SU-DHL-6 (cell line): ENCODE data around the gene OAT.

Source experiments
- H2AFZ ChIP-seq: fragments of 200-600 bp; sonication (generic); 2 replicates; pipeline ENCODE4 v1.6.1; 2014; ENCODE audit warnings: low read depth, mild to moderate bottlenecking, moderate library complexity, mixed read lengths, antibody characterized with exemption, low read length; ENCODE audit not compliant: severe bottlenecking
- H3F3A ChIP-seq: fragments of 200-600 bp; shearing (Covaris generic); 2 replicates; pipeline ENCODE4 v1.6.0; 2016; ENCODE audit warnings: antibody characterized with exemption, mild to moderate bottlenecking; ENCODE audit not compliant: insufficient read depth
- H3K27ac ChIP-seq: fragments of 200-600 bp; sonication (generic); 2 replicates; pipeline ENCODE4 v1.5.1; 2016; ENCODE audit warnings: low read depth, mild to moderate bottlenecking, low read length, moderate library complexity, mixed read lengths
- H3K27me3 ChIP-seq: fragments of 200-600 bp; sonication (generic), shearing (Covaris generic); 2 replicates; pipeline ENCODE4 v1.6.0; 2014; ENCODE audit warnings: mild to moderate bottlenecking, low read length
- H3K36me3 ChIP-seq: fragments of 200-600 bp; sonication (generic); 2 replicates; pipeline ENCODE4 v1.6.1; 2014; ENCODE audit warnings: mild to moderate bottlenecking, low read length, mixed read lengths
- H3K4me2 ChIP-seq: fragments of 300-600, 200-600 bp; shearing (Covaris generic), sonication (generic); 2 replicates; pipeline ENCODE4 v1.6.0; 2014; ENCODE audit warnings: low read length, low read depth, mild to moderate bottlenecking; ENCODE audit not compliant: poor library complexity, severe bottlenecking
- H3K4me3 ChIP-seq: fragments of 200-600 bp; sonication (generic); 2 replicates; pipeline ENCODE4 v1.5.1; 2014; ENCODE audit warnings: antibody characterized with exemption, low read length, mild to moderate bottlenecking, mixed read lengths; ENCODE audit not compliant: insufficient read depth, poor library complexity, severe bottlenecking
- H3K79me2 ChIP-seq: fragments of 200-600 bp; sonication (generic); 2 replicates; pipeline ENCODE4 v1.6.1; 2014; ENCODE audit warnings: mild to moderate bottlenecking, low read length, moderate library complexity; ENCODE audit not compliant: insufficient read depth
- H3K9ac ChIP-seq: fragments of 200-600 bp; sonication (generic); 2 replicates; pipeline ENCODE4 v1.7.0; 2014; ENCODE audit warnings: mild to moderate bottlenecking, low read length
- H3K9me2 ChIP-seq: fragments of 200-600 bp; sonication (generic); replicated peaks from 2 replicates; pipeline ENCODE4 v1.6.1; 2014; ENCODE audit warnings: low read length; ENCODE audit not compliant: insufficient read depth
- H3K9me3 ChIP-seq: fragments of 200-600 bp; sonication (generic); 2 replicates; pipeline ENCODE4 v1.6.1; 2014; ENCODE audit warnings: low read length, mixed read lengths; ENCODE audit not compliant: insufficient read depth
- H4K20me1 ChIP-seq: fragments of 200-600 bp; sonication (generic); 2 replicates; pipeline ENCODE4 v1.6.1; 2014; ENCODE audit warnings: low read depth, mild to moderate bottlenecking, antibody characterized with exemption, low read length, moderate library complexity, mixed read lengths
- CTCF ChIP-seq: fragments of 200-600 bp; sonication (generic); IDR thresholded peaks from one replicate; pipeline ENCODE4 v1.5.1; 2017; ENCODE audit warnings: antibody characterized with exemption, mild to moderate bottlenecking, low read length, moderate library complexity; ENCODE audit not compliant: insufficient read depth, poor library complexity, severe bottlenecking
- EZH2phosphoT487 ChIP-seq: fragments of 200-600 bp; sonication (generic), shearing (Covaris generic); conservative IDR thresholded peaks from 2 replicates; pipeline ENCODE4 v1.6.1; 2018; ENCODE audit warnings: mild to moderate bottlenecking, antibody characterized with exemption, low read length, moderate library complexity, mixed read lengths

Gene OAT

DNA sequence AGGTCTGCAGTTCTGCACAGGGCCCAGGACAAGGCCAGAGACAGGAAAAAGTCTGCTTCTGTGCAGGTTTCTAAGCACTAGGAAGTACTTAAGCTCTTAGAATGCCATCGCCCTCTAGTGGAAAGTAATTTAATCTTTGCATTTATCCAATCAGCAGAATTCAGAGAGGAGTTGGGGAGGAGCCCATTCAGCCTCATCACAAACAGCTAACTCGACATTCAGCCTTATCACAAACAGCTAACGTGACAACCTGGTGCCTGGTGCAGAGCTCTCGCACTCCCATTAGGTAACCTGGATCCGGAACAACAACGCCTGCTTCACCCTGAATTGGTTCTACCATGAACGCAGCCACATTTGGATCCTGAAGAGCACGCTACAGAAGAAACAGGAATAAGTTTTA is 15.2 kb downstream of the OAT start:
- Histone ChIP-seq H3K27ac (peak overlapping the region; percentile 8; the same call in 1 of the 2 replicates), H3K36me3 (peaks cover 9% of the 10 kb centered on the region; the same call in 1 of the 2 replicates), H3F3A (no peaks in the 10 kb centered on the region), H3K9ac (peak overlapping the region; percentile 18; the same call in 1 of the 2 replicates), H3K27me3 (no peaks in the 10 kb centered on the region), H4K20me1 (no peaks in the 10 kb centered on the region), H2AFZ (peak overlapping the region; percentile 74), H3K4me2 (peak overlapping the region; percentile 6), H3K79me2 (no peaks in the 10 kb centered on the region), H3K4me3 (no peak overlapping the region), H3K9me3 (no peaks in the 10 kb centered on the region), H3K9me2 (no peaks in the 10 kb centered on the region)
- TF ChIP-seq CTCF = peak; percentile 34
- TF ChIP-seq EZH2phosphoT487 = no peak

GRCh38 chr10:124402273-124402672 is 16.4 kb downstream of the OAT start:
- Histone ChIP-seq H4K20me1 (no peaks in the 10 kb centered on the region), H2AFZ (no peak overlapping the region), H3K9me2 (no peaks in the 10 kb centered on the region), H3K9ac (no peak overlapping the region), H3K27me3 (no peaks in the 10 kb centered on the region), H3K4me3 (no peak overlapping the region), H3K4me2 (no peak overlapping the region), H3K79me2 (no peaks in the 10 kb centered on the region), H3F3A (no peaks in the 10 kb centered on the region), H3K36me3 (peaks cover 9% of the 10 kb centered on the region; the same call in 1 of the 2 replicates), H3K9me3 (no peaks in the 10 kb centered on the region), H3K27ac (no peak overlapping the region)
- TF ChIP-seq EZH2phosphoT487 = no peak
- TF ChIP-seq CTCF = no peak

DNA sequence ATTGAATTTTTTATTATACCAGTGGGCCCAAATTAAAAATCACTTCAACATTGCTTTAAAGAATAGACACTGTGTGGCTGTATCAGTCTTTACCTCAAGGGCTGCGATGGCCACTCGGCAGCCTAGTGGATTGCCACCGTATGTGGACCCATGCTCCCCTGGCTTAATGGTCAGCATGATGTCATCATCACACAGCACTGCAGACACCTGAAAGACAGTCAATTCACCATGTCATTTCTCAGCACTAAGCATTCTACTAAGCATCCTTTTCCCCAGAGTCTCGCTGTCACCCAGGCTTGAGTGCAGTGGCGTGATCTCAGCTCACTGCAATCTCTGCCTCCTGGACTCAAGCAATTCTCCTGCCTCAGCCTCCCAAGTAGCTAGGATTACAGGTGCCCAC is 17.1 kb downstream of the OAT start:
- no peaks in the 10 kb centered on the region for H3K79me2 ChIP-seq
- H3K36me3 ChIP-seq = peaks cover 9% of the 10 kb centered on the region; the same call in 1 of the 2 replicates
- no peak overlapping the region for H3K4me2 ChIP-seq
- H2AFZ ChIP-seq = no peak overlapping the region
- no peak overlapping the region for H3K27ac ChIP-seq
- no peak overlapping the region for H3K9ac ChIP-seq
- no peaks in the 10 kb centered on the region for H4K20me1 ChIP-seq
- no peaks in the 10 kb centered on the region for H3K9me3 ChIP-seq
- no peak for TF ChIP-seq EZH2phosphoT487
- no peak for TF ChIP-seq CTCF
- H3K27me3 ChIP-seq = no peaks in the 10 kb centered on the region
- no peak overlapping the region for H3K4me3 ChIP-seq
- no peaks in the 10 kb centered on the region for H3K9me2 ChIP-seq
- H3F3A ChIP-seq = no peaks in the 10 kb centered on the region
